Loucy (cell line): ENCODE data around the gene WDR88.

Source experiments
- EZH2phosphoT487 ChIP-seq: fragments of 200-600 bp; IDR thresholded peaks from 2 replicates; pipeline ENCODE4 v1.6.1; 2018; ENCODE audit warnings: antibody characterized with exemption, mild to moderate bottlenecking, moderate library complexity, borderline replicate concordance
- TF ChIP-seq, protein P1 (sequence below): fragments of 200-600 bp; sonication (generic); conservative IDR thresholded peaks from 2 replicates; pipeline ENCODE4 v1.5.1; 2014; ENCODE audit warnings: mild to moderate bottlenecking, antibody characterized with exemption, low read length

GRCh38 chr19:33192010-33192409, 60.1 kb downstream of the WDR88 start:
- TF ChIP-seq, protein P1, sequence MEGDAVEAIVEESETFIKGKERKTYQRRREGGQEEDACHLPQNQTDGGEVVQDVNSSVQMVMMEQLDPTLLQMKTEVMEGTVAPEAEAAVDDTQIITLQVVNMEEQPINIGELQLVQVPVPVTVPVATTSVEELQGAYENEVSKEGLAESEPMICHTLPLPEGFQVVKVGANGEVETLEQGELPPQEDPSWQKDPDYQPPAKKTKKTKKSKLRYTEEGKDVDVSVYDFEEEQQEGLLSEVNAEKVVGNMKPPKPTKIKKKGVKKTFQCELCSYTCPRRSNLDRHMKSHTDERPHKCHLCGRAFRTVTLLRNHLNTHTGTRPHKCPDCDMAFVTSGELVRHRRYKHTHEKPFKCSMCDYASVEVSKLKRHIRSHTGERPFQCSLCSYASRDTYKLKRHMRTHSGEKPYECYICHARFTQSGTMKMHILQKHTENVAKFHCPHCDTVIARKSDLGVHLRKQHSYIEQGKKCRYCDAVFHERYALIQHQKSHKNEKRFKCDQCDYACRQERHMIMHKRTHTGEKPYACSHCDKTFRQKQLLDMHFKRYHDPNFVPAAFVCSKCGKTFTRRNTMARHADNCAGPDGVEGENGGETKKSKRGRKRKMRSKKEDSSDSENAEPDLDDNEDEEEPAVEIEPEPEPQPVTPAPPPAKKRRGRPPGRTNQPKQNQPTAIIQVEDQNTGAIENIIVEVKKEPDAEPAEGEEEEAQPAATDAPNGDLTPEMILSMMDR, result peak; percentile 65
- TF ChIP-seq EZH2phosphoT487, result no peak
